HEK293 (cell line): ENCODE measurements around the gene MRTFB.

ENCODE experiments used
- CTCF ChIA-PET: fragments of 350-600 bp; formaldehyde crosslinking; extraction: SDS; loops from one replicate; lab custom pipeline; 2021; ENCODE audit warnings: antibody characterized with exemption; lab: Yijun Ruan, JAX
- POLR2A ChIA-PET: fragments of 300-600 bp; formaldehyde crosslinking; extraction: SDS; loops from one replicate; lab custom pipeline; 2020; ENCODE audit warnings: antibody characterized with exemption, inconsistent platforms; lab: Yijun Ruan, JAX
- H3K27ac ChIP-seq: fragments of 200-500 bp; sonication (Bioruptor generic); 2 replicates; pipeline ENCODE4 v1.5.1; 2014; ENCODE audit warnings: low read depth, low read length, control low read depth, inconsistent platforms; ENCODE audit errors: extremely low read depth
- H3K36me3 ChIP-seq, 2 experiments: fragments of 200-500 bp in 1 of 2; sonication (Bioruptor generic) in 1 of 2; 1 replicate in 1 of 2; 2 replicates in 1 of 2; pipeline ENCODE4 v1.5.1; 2014 to 2017; ENCODE audit warnings: inconsistent platforms in 2 of 2, low read length in 2 of 2; ENCODE audit not compliant: control insufficient read depth in 2 of 2, insufficient read depth in 1 of 2
- H3K4me1 ChIP-seq: fragments of 200-500 bp; sonication (Bioruptor generic); 2 replicates; pipeline ENCODE4 v1.5.1; 2014; ENCODE audit warnings: mild to moderate bottlenecking, low read length, inconsistent platforms; ENCODE audit not compliant: control insufficient read depth, insufficient read depth
- H3K4me3 ChIP-seq: 2 replicates; pipeline ENCODE4 v1.5.1; 2011; ENCODE audit warnings: low read depth, mild to moderate bottlenecking, control low read depth, low read length, moderate library complexity
- H3K9me3 ChIP-seq: fragments of 200-500 bp; sonication (Bioruptor generic); 2 replicates; pipeline ENCODE4 v1.5.1; 2014; ENCODE audit warnings: low read depth, low read length, inconsistent platforms; ENCODE audit not compliant: control insufficient read depth, insufficient read depth
- ATF2 ChIP-seq: fragments of 450-650 bp; formaldehyde crosslinking; IDR thresholded peaks from 2 replicates; pipeline ENCODE4 v1.5.1; 2016; ENCODE audit warnings: missing biosample characterization, missing genetic modification characterization, low read depth
- BCL11A ChIP-seq: fragments of 450-650 bp; formaldehyde crosslinking; IDR thresholded peaks from 2 replicates; pipeline ENCODE4 v1.5.1; 2016; ENCODE audit warnings: low read depth, missing biosample characterization, missing genetic modification characterization
- FEZF1 ChIP-seq: fragments of 450-650 bp; formaldehyde crosslinking; IDR thresholded peaks from 2 replicates; pipeline ENCODE4 v1.5.1; 2016; ENCODE audit warnings: missing biosample characterization, missing genetic modification characterization
- KLF16 ChIP-seq: fragments of 450-650 bp; formaldehyde crosslinking; IDR thresholded peaks from 2 replicates; pipeline ENCODE4 v1.5.1; 2017; ENCODE audit warnings: missing biosample characterization, missing genetic modification characterization
- SALL2 ChIP-seq: fragments of 450-650 bp; formaldehyde crosslinking; IDR thresholded peaks from 2 replicates; pipeline ENCODE4 v1.5.0; 2017; ENCODE audit warnings: missing biosample characterization, mild to moderate bottlenecking, missing genetic modification characterization, borderline replicate concordance
- SP3 ChIP-seq: fragments of 450-650 bp; formaldehyde crosslinking; IDR thresholded peaks from 2 replicates; pipeline ENCODE4 v1.5.1; 2016; ENCODE audit warnings: missing biosample characterization, missing genetic modification characterization
- ZBTB11 ChIP-seq: fragments of 450-650 bp; formaldehyde crosslinking; conservative IDR thresholded peaks from 2 replicates; pipeline ENCODE4 v1.5.1; 2016; ENCODE audit warnings: low read depth, missing biosample characterization, missing genetic modification characterization
- ZBTB26 ChIP-seq: fragments of 450-650 bp; formaldehyde crosslinking; optimal IDR thresholded peaks from 2 replicates; pipeline ENCODE3; 2016; ENCODE audit warnings: missing biosample characterization, mild to moderate bottlenecking, missing genetic modification characterization
- ZFP41 ChIP-seq: fragments of 450-650 bp; formaldehyde crosslinking; IDR thresholded peaks from 2 replicates; pipeline ENCODE4 v1.5.1; 2016; ENCODE audit warnings: missing biosample characterization, missing genetic modification characterization, borderline replicate concordance
- ZIC2 ChIP-seq: fragments of 450-650 bp; formaldehyde crosslinking; IDR thresholded peaks from 2 replicates; pipeline ENCODE4 v1.5.1; 2016; ENCODE audit warnings: missing biosample characterization, missing genetic modification characterization
- ZNF133 ChIP-seq: fragments of 450-650 bp; formaldehyde crosslinking; IDR thresholded peaks from 2 replicates; pipeline ENCODE4 v1.5.1; 2016; ENCODE audit warnings: missing biosample characterization, missing genetic modification characterization
- ZNF19 ChIP-seq: fragments of 450-650 bp; formaldehyde crosslinking; IDR thresholded peaks from 2 replicates; pipeline ENCODE4; 2016; ENCODE audit warnings: missing biosample characterization, missing genetic modification characterization, low read depth
- ZNF266 ChIP-seq: fragments of 450-650 bp; formaldehyde crosslinking; IDR thresholded peaks from 2 replicates; pipeline ENCODE4 v1.5.1; 2016; ENCODE audit warnings: missing biosample characterization, missing genetic modification characterization, low read depth
- ZNF274 ChIP-seq, 2 experiments: fragments of 200-500 bp in 1 of 2; fragments of 450-650 bp in 1 of 2; sonication (Bioruptor generic) in 1 of 2; formaldehyde crosslinking in 1 of 2; IDR thresholded peaks; 2 replicates each; pipeline versions ENCODE4 v1.5.1 to v1.6.1; 2014 to 2016; ENCODE audit warnings: borderline replicate concordance in 1 of 2, inconsistent platforms in 1 of 2, low read length in 1 of 2, missing biosample characterization in 1 of 2, missing genetic modification characterization in 1 of 2
- ZNF350 ChIP-seq: fragments of 450-650 bp; formaldehyde crosslinking; IDR thresholded peaks from 2 replicates; pipeline ENCODE4 v1.5.0; 2017; ENCODE audit warnings: missing biosample characterization, mild to moderate bottlenecking, missing genetic modification characterization
- ZNF549 ChIP-seq: fragments of 450-650 bp; IDR thresholded peaks from 2 replicates; pipeline ENCODE4 v1.5.1; 2018; ENCODE audit warnings: missing biosample characterization, missing genetic modification characterization, mild to moderate bottlenecking, inconsistent platforms, moderate library complexity
- ZNF596 ChIP-seq: fragments of 450-650 bp; IDR thresholded peaks from 2 replicates; pipeline ENCODE4 v1.5.0; 2018; ENCODE audit warnings: missing biosample characterization, mild to moderate bottlenecking, missing genetic modification characterization, moderate library complexity
- ZSCAN30 ChIP-seq: fragments of 450-650 bp; IDR thresholded peaks from 2 replicates; pipeline ENCODE4 v1.5.1; 2018; ENCODE audit warnings: missing biosample characterization, mild to moderate bottlenecking, missing genetic modification characterization, moderate library complexity
- TF ChIP-seq, protein P1 (sequence below): fragments of 450-650 bp; formaldehyde crosslinking; IDR thresholded peaks from 2 replicates; pipeline ENCODE4 v1.5.1; 2016; ENCODE audit warnings: missing biosample characterization, missing genetic modification characterization
- TF ChIP-seq, protein P2 (sequence below): fragments of 450-650 bp; formaldehyde crosslinking; IDR thresholded peaks from 2 replicates; pipeline ENCODE4 v1.5.1; 2016; ENCODE audit warnings: missing biosample characterization, missing genetic modification characterization, borderline replicate concordance

The MRTFB gene

GRCh38 chr16:14035092-14035491, 36.0 kb upstream of the MRTFB start:
- no peaks in the 10 kb centered on the region for H3K4me1 ChIP-seq
- POLR2A ChIA-PET, result interaction anchor here (0.7 kb wide), 1 partner anchor 1259 kb away, joined by 4 read pairs; no protein-coding TSS in a partner anchor
- no peak for TF ChIP-seq ZSCAN30 (tag by site-specific recombination)
- no peak for TF ChIP-seq ZNF274 (IDR thresholded peaks at IDR 0.05; ENCODE audit: low read length)
- TF ChIP-seq ZNF274 (tag by site-specific recombination; IDR thresholded peaks at IDR 0.05; ENCODE audit: borderline replicate concordance), result no peak
- no peak for TF ChIP-seq ZIC2 (tag by site-specific recombination)
- TF ChIP-seq, protein P1, sequence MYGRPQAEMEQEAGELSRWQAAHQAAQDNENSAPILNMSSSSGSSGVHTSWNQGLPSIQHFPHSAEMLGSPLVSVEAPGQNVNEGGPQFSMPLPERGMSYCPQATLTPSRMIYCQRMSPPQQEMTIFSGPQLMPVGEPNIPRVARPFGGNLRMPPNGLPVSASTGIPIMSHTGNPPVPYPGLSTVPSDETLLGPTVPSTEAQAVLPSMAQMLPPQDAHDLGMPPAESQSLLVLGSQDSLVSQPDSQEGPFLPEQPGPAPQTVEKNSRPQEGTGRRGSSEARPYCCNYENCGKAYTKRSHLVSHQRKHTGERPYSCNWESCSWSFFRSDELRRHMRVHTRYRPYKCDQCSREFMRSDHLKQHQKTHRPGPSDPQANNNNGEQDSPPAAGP, result no peak
- TF ChIP-seq ZNF350 (tag by site-specific recombination), result no peak
- no peak for TF ChIP-seq ZNF133 (tag by site-specific recombination)
- no peak for TF ChIP-seq ZNF549 (tag by site-specific recombination)
- TF ChIP-seq, protein P2, sequence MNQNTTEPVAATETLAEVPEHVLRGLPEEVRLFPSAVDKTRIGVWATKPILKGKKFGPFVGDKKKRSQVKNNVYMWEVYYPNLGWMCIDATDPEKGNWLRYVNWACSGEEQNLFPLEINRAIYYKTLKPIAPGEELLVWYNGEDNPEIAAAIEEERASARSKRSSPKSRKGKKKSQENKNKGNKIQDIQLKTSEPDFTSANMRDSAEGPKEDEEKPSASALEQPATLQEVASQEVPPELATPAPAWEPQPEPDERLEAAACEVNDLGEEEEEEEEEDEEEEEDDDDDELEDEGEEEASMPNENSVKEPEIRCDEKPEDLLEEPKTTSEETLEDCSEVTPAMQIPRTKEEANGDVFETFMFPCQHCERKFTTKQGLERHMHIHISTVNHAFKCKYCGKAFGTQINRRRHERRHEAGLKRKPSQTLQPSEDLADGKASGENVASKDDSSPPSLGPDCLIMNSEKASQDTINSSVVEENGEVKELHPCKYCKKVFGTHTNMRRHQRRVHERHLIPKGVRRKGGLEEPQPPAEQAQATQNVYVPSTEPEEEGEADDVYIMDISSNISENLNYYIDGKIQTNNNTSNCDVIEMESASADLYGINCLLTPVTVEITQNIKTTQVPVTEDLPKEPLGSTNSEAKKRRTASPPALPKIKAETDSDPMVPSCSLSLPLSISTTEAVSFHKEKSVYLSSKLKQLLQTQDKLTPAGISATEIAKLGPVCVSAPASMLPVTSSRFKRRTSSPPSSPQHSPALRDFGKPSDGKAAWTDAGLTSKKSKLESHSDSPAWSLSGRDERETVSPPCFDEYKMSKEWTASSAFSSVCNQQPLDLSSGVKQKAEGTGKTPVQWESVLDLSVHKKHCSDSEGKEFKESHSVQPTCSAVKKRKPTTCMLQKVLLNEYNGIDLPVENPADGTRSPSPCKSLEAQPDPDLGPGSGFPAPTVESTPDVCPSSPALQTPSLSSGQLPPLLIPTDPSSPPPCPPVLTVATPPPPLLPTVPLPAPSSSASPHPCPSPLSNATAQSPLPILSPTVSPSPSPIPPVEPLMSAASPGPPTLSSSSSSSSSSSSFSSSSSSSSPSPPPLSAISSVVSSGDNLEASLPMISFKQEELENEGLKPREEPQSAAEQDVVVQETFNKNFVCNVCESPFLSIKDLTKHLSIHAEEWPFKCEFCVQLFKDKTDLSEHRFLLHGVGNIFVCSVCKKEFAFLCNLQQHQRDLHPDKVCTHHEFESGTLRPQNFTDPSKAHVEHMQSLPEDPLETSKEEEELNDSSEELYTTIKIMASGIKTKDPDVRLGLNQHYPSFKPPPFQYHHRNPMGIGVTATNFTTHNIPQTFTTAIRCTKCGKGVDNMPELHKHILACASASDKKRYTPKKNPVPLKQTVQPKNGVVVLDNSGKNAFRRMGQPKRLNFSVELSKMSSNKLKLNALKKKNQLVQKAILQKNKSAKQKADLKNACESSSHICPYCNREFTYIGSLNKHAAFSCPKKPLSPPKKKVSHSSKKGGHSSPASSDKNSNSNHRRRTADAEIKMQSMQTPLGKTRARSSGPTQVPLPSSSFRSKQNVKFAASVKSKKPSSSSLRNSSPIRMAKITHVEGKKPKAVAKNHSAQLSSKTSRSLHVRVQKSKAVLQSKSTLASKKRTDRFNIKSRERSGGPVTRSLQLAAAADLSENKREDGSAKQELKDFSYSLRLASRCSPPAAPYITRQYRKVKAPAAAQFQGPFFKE (tag by site-specific recombination), result no peak
- no peak for TF ChIP-seq SALL2 (tag by site-specific recombination)
- no peak for TF ChIP-seq FEZF1 (tag by site-specific recombination)
- no peak for TF ChIP-seq ZBTB11 (tag by site-specific recombination)
- TF ChIP-seq BCL11A (tag by site-specific recombination), result no peak
- TF ChIP-seq ZNF19 (tag by site-specific recombination), result no peak
- no peak for TF ChIP-seq SP3
- TF ChIP-seq ZNF266 (tag by site-specific recombination), result no peak
- TF ChIP-seq ZFP41, result no peak
- no peak for TF ChIP-seq KLF16
- no peak for TF ChIP-seq ZBTB26 (tag by site-specific recombination)
- TF ChIP-seq ZNF596 (tag by site-specific recombination), result no peak
- no peak for TF ChIP-seq ATF2 (tag by site-specific recombination)
- TF ChIP-seq, all 188 proteins: peak for 0
- no peak overlapping the region for H3K4me3 ChIP-seq
- H3K9me3 ChIP-seq, result no peaks in the 10 kb centered on the region
- H3K27ac ChIP-seq, result no peak overlapping the region
- CTCF ChIA-PET, result no interaction called here
- no peaks in the 10 kb centered on the region for H3K36me3 ChIP-seq
